HG03103 (cell line): Measurements from ENCODE around the gene FOXD2.
"Not testable (repeated sequence)": the region's sequence is repeated elsewhere in the genome, so short reads cannot be mapped to it uniquely, and the experiment has no call there.

ENCODE experiments used
- ATAC-seq: cut with Tn5 transposase; IDR thresholded peaks from one replicate; pipeline ENCODE4 v1.9.1; 2021; ENCODE audit warnings: low read depth; ENCODE audit not compliant: unreplicated experiment

Gene FOXD2

DNA sequence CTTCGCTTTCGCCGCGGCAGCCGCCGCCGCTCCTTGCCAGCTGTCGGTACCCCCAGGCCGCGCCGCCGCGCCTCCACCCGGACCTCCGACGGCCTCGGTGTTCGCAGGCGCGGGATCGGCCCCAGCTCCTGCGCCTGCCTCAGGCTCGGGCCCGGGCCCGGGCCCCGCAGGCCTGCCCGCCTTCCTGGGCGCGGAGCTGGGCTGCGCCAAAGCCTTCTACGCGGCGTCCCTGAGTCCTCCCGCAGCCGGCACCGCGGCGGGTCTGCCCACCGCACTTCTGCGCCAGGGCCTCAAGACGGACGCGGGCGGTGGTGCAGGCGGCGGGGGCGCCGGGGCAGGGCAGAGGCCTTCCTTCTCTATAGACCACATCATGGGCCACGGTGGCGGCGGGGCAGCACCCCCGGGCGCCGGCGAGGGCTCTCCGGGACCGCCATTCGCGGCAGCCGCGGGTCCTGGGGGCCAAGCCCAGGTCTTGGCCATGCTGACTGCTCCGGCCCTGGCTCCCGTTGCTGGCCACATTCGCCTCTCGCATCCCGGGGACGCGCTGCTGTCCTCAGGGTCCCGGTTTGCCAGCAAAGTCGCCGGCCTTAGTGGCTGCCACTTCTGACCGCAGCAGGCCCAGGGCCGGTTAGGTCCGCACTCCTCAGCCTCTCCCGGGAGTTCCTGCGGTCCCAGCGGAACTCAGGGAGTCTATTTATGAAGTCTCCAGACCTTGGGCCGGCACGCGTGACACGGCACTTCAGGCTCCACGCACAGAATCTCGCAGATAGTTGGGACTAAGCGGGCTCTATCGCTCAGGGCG is 1.4 kb downstream of the FOXD2 start:
- no peak for ATAC-seq

- no peak for ATAC-seq
Observed at GRCh38 chr1:47439819-47440598, 2.2 kb downstream of the FOXD2 start.

GRCh38 chr1:47440599-47441081 is 2.8 kb downstream of the FOXD2 start:
- ATAC-seq = no peak

GRCh38 chr1:47441450-47442106 is 3.7 kb downstream of the FOXD2 start:
- no peak for ATAC-seq

DNA sequence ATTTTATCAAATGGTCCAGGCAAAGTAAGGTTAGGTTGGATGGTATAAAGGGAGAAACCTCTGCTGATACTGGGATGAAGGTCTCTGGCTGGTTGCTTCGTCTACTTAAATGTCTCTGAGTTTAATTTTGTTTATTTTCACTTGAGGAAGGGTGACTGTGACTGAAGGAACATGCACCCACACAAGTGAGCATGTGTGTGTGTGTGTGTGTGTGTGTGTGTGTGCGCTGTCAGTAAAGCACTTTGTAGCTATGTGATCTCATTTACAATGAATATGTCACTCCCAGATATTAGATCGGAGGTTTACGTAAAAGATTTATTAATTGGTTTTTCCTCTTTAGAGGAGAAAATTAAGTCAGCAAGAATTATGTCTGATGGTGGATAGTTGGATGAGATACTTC is 4.4 kb downstream of the FOXD2 start:
- ATAC-seq = no peak

- no peak for ATAC-seq
Observed at GRCh38 chr1:47442842-47443529, 5.1 kb downstream of the FOXD2 start.

DNA sequence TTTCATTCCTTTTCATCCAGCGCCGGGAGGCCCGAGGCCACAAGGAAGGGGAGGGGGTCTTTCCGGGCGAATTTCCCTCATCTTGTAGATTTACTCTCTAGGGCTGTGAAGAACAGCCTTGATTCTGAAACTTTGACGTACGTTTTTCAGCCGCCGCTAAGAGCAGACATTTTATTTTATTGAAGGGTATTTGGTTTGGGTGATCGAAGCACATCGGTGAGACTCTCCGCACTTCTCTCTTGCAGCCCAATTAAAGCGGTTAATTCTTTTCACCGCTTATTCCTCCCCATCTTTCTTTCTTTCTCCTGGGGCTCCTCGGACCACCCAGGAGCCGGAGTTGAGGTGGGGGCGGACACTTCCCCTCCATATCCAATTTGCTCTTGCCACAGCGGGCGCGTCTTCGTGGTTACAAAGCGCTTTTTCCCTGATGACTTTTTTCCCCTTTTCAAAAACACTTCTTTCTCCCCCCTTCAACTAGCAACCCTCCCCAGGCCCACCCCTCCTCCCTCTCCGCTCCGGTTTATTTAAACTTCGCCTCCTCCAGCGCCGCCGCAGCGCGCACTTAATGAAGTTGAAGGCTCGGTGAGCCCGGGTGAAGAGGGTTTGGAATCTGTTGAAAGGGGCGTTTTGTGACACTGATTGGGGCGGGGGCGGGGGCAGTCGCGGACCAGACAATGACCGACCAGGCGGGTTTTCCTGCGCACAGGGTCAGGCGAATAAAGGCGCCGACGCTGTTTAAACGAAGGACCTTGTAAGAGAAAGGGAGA is 5.9 kb downstream of the FOXD2 start:
- no peak for ATAC-seq

DNA sequence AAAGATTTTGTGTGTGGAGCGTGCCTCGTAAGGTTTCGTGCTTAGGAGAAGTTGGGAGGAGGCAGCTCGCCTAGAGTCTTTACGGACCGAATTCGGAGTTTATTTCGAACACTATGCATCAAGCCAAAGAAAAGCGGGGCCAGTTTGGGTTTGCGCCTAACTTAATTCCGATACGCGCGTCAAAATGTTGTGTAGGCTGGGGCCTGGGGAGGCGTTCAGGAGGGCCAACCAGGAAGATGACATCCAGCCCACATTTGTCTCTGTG is 6.4 kb downstream of the FOXD2 start:
- ATAC-seq = no peak

- ATAC-seq = no peak
Observed at GRCh38 chr1:47444562-47445465, 7.0 kb downstream of the FOXD2 start.

GRCh38 chr1:47445823-47446550 is 8.1 kb downstream of the FOXD2 start:
- ATAC-seq = no peak

GRCh38 chr1:47448462-47449222 is 10.8 kb downstream of the FOXD2 start:
- no peak for ATAC-seq

DNA sequence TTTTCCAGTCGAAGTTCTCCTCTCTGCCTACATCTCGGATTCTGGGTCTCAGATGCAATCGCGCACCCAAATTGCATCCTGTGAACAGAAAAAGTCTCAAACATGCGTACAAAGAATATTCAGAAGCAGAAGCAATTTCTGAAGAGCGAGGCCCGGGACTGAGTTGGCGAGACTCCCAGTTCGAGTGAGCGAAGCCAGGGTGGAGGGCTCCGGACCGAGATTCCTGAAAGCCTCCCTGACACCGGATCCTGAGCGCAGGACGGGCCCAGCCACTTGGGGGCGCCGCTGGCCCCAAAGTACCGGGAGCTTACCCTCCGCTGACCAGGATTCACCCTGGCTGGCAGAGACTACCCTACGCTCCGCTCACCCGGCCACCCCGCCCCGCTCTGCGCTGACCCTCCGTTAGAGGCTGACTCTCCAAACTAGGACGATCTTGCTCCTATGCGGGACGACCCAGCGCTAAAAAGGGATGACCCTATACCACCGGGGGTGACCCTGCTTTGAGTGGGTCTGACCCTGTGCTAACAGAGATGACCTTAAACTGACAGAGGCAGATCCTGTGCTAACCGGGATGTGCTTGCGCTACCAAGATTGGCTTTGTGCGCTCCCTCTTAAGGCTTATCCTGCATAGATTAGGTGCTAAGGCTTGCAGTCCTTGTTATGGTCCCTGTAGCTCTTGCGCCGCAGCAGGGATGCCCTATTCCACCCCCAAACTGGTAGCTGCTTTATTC is 12.1 kb downstream of the FOXD2 start:
- no peak for ATAC-seq

DNA sequence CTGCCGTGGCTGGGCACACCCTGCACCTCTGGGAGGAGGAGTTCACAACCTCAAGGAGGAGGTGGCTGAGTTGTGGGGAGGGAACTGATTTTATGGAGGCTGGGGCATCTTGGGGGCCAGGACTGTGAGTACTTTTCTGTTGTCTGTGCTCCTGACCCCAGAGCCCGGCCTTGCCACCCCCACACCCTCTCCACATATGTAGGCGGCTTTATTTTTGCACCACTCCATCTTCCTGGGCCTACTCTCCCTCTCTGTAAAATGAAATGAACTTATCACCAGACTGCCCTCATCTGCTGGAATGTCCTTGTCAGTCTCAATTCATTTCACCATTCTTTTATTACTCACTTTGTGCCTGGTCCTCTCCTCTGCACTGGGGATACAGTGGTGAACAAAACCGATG is 12.8 kb downstream of the FOXD2 start:
- no peak for ATAC-seq

- no peak for ATAC-seq
Observed at GRCh38 chr1:47452426-47452825, 14.6 kb downstream of the FOXD2 start.

GRCh38 chr1:47453910-47454309 is 16.1 kb downstream of the FOXD2 start:
- ATAC-seq = not testable (repeated sequence)

- ATAC-seq = no peak
Observed at GRCh38 chr1:47456250-47456649, 18.4 kb downstream of the FOXD2 start.

- ATAC-seq = not testable (repeated sequence)
Observed at GRCh38 chr1:47457547-47457946, 19.7 kb downstream of the FOXD2 start.
